ENCODE results near the gene MIDN. TPM values are rescaled to one million over a fixed set of nuclear protein-coding genes. Genes with fewer than 3 reads are reported as not detected.
A peak's percentile ranks its signal among the peaks of the same experiment; 100 is the strongest.

Gene MIDN
- polyA plus RNA-seq, 2 of the 4 experiments (the other 2 are of a cell fraction), result 9.1 to 31.4 TPM

DNA sequence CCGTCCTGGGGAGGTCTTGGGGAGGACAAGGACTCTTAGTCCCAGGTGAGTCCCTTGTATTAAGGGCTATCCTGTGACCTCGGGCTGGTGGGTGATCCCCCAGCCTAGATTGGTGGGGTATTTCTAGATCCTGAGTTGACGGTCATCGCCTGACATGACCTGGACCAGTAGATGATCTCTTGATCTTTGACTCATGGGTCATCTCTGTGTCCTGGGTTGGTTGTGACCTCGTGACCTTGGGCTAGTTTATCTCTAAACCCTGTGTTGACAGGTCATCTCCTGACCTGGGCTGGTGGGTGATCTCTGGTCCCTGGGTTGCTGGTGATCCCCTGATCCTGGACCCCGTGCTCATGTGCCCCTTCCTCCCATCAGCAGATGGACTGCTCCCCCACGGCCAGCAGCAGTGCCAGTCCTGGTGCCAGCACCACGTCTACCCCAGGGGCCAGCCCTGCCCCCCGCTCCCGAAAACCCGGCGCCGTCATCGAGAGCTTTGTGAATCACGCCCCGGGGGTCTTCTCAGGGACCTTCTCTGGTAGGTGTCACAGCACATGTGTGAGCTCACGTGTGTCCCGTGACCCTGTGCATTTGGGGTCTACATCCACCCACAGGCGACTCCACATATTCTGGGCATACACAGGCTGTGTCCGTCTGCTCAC, 6.3 kb downstream of the MIDN start:
- TF ChIP-seq RNF2 (IDR thresholded peaks at IDR 0.05; ENCODE audit: borderline replicate concordance, low read depth), result no peak
- TF ChIP-seq NFE2L2 (conservative IDR thresholded peaks at IDR 0.05; ENCODE audit: low read length), result no peak
- TF ChIP-seq HOXB5 (CRISPR knock-in tag; IDR thresholded peaks at IDR 0.05), result no peak
- 0 out of 2 replicates have a peak, but pooled peaks have one; percentile 25 for TF ChIP-seq ESRRA (IDR thresholded peaks at IDR 0.05; ENCODE audit: borderline replicate concordance, low read length)
- TF ChIP-seq MYC (IDR thresholded peaks at IDR 0.05; ENCODE audit: borderline replicate concordance, low read length), result no peak
- peak; percentile 61; the same call in 1 of the 2 replicates for TF ChIP-seq POLR2AphosphoS2 (conservative IDR thresholded peaks at IDR 0.05; ENCODE audit: low read length)
- no peak for TF ChIP-seq NR3C1 (IDR thresholded peaks at IDR 0.05)
- WGBS (ENCODE audit: missing lambda C conversion rate), result 77% methylated on average over 7 of the region's 20 CpGs
- Histone ChIP-seq H3K4me2 (peak overlapping the region; percentile 100), H3K4me3 (peak overlapping the region; percentile 97), H3K9me3 (no peaks in the 10 kb centered on the region), H3K27ac (peak overlapping the region; percentile 100), H3K4me1 (peaks cover 61% of the 10 kb centered on the region)
- DNase-seq (ENCODE audit: low read depth in 1 of 2, low spot score in 1 of 2) (no peak), ATAC-seq (no peak), FAIRE-seq (no peak)
- ChIA-PET POLR2A (interaction anchor here (2.2 to 5.0 kb wide), 2 partner anchors 11 to 15 kb away, joined by 32 to 62 read pairs; partner anchors contain the start of gene CIRBP), CTCF (interaction anchor here (2.4 to 18.7 kb wide), 3 partner anchors 11 to 34 kb away, joined by 10 to 500 read pairs (median 107); partner anchors contain the start of genes ATP5F1D and CIRBP)

DNA sequence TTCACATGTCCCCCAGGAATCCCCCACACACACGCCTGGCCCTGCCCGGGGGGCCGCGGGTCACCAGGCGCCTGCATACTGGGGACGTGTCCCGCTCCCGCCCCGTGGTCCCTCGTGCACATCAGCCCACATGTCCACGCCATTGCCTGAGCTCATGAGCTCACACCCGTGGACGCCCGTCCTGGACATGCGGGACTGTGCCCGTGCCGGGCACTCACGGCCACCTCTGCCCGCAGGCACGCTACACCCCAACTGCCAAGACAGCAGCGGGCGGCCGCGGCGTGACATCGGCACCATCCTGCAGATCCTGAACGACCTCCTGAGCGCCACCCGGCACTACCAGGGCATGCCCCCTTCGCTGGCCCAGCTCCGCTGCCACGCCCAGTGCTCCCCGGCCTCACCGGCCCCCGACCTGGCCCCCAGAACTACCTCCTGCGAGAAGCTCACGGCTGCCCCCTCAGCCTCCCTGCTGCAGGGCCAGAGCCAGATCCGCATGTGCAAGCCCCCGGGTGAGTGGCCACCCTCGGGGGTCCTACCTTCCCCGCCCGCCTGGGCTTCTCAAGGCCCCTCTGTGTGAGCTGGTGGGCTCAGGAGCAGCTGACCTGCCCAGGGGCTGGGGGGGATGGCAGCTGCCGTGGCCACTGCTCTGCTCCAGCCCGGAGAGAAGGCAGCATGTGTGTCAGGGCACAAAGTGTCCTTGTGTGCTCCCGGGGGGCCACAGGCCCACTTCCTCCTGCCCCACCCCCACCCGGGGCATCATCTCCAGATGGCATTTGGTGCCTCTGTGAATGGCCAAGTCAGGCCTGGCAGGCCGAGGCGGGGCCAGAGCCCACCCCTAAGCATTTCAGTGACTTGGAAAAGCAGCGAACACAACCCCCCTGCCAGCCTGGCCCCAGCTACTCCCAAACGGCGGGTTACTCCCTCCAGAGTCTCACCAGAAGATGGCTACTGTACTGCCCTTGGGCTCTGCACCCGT, 7.1 kb downstream of the MIDN start:
- peak overlapping the region; percentile 97; the same call in 1 of the 3 replicates for H3K4me3 ChIP-seq
- ATAC-seq (no peak), DNase-seq (ENCODE audit: low read depth in 1 of 2, low spot score in 1 of 2) (no peak), FAIRE-seq (no peak)
- H3K27ac ChIP-seq, result peak overlapping the region; percentile 100
- peaks cover 69% of the 10 kb centered on the region for H3K4me1 ChIP-seq
- POLR2A ChIA-PET, result interaction anchor here (5.0 kb wide), 1 partner anchor 14 kb away, joined by 62 read pairs; the partner anchor contains the start of gene CIRBP
- peak overlapping the region; percentile 100 for H3K4me2 ChIP-seq
- CTCF ChIA-PET, result interaction anchor here (1.0 to 18.7 kb wide), 4 partner anchors 12 to 147 kb away, joined by 3 to 500 read pairs (median 58); partner anchors contain the start of genes ATP5F1D and CIRBP
- 77% methylated on average over 7 of the region's 52 CpGs for WGBS (ENCODE audit: missing lambda C conversion rate)
- TF ChIP-seq JUN (IDR thresholded peaks at IDR 0.05), result peak in 1 of 2 experiments; percentile 19; a peak in 1 of 5 replicates
- TF ChIP-seq CHD2 (IDR thresholded peaks at IDR 0.05; ENCODE audit: low read length, partially characterized antibody), result no peak
- no peak for TF ChIP-seq EHF (CRISPR knock-in tag; IDR thresholded peaks at IDR 0.05)
- TF ChIP-seq MYC (IDR thresholded peaks at IDR 0.05; ENCODE audit: borderline replicate concordance, low read length), result no peak
- TF ChIP-seq FOXS1 (CRISPR knock-in tag; IDR thresholded peaks at IDR 0.05), result no peak
- TF ChIP-seq NPAS2 (CRISPR knock-in tag; IDR thresholded peaks at IDR 0.05; ENCODE audit: borderline replicate concordance), result no peak
- no peaks in the 10 kb centered on the region for H3K9me3 ChIP-seq

DNA sequence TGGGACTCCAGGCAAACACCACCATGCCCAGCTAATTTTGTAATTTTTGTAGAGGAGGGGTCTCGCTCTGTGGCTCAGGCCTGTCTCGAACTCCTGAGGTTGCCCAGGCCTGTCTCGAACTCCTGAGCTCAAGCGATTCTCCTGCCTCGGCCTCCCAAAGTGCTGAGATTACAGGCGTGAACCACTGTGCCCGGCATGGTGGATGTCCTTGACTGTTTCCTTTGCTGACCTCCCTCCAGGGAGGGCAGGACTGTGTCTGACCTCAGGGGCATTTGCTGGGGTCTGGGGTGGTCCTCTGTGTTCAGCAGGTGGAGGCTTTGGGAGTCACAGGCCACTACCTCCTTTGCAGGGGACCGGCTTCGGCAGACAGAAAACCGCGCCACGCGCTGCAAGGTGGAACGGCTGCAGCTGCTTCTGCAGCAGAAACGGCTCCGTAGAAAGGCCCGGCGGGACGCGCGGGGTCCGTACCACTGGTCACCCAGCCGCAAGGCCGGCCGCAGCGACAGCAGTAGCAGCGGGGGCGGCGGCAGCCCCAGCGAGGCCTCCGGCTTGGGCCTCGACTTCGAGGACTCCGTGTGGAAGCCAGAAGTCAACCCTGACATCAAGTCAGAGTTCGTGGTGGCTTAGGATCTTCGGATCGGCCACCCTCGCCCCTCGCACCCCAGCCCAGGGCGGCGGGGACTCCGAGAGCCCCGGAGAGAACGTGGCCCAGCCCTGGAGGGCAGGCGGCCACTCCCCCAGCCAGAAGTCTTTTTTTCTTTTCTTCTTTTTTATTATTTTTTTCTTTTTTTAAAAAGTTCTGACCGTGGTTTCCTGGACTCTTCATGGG, 8.5 kb downstream of the MIDN start:
- WGBS (ENCODE audit: missing lambda C conversion rate), result 69% methylated on average over 21 of the region's 46 CpGs
- FAIRE-seq (no peak), ATAC-seq (no peak), DNase-seq (ENCODE audit: low read depth in 1 of 2, low spot score in 1 of 2) (no peak)
- TF ChIP-seq EP300 (IDR thresholded peaks at IDR 0.05), result no peak
- peak in 1 of 2 experiments; percentile 32; a peak in 2 of 5 replicates for TF ChIP-seq JUN (IDR thresholded peaks at IDR 0.05)
- no peak for TF ChIP-seq RARB (CRISPR knock-in tag; IDR thresholded peaks at IDR 0.05)
- no peak for TF ChIP-seq CEBPB (IDR thresholded peaks at IDR 0.05)
- no peak for TF ChIP-seq FOXS1 (CRISPR knock-in tag; IDR thresholded peaks at IDR 0.05)
- TF ChIP-seq FOSB (CRISPR knock-in tag; IDR thresholded peaks at IDR 0.05), result no peak
- no peak for TF ChIP-seq SREBF2 (IDR thresholded peaks at IDR 0.05)
- TF ChIP-seq POLR2A (IDR thresholded peaks at IDR 0.05; ENCODE audit: low read length), result no peak
- TF ChIP-seq, protein P1, sequence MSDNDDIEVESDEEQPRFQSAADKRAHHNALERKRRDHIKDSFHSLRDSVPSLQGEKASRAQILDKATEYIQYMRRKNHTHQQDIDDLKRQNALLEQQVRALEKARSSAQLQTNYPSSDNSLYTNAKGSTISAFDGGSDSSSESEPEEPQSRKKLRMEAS (IDR thresholded peaks at IDR 0.05), result 0 out of 2 replicates have a peak, but pooled peaks have one; percentile 26
- TF ChIP-seq TFCP2L1 (CRISPR knock-in tag; IDR thresholded peaks at IDR 0.05), result no peak
- H3K4me2 ChIP-seq, result peak overlapping the region; percentile 100
- peaks cover 70% of the 10 kb centered on the region for H3K4me1 ChIP-seq
- H3K9me3 ChIP-seq, result no peaks in the 10 kb centered on the region
- ChIA-PET CTCF (interaction anchor here (2.4 to 18.7 kb wide), 3 partner anchors 11 to 36 kb away, joined by 10 to 500 read pairs (median 107); partner anchors contain the start of genes ATP5F1D and CIRBP), POLR2A (interaction anchor here (5.0 kb wide), 1 partner anchor 12 kb away, joined by 62 read pairs; the partner anchor contains the start of gene CIRBP)
- H3K4me3 ChIP-seq, result no peak overlapping the region
- H3K27ac ChIP-seq, result peak overlapping the region; percentile 98 to 99; a peak in 5 of 6 replicates

Measured in A549 (cell line).